ENCODE results near the gene PACS2. TPM values are rescaled to one million over a fixed set of nuclear protein-coding genes. Genes with fewer than 3 reads are reported as not detected.
"Not testable (repeated sequence)": the region's sequence is repeated elsewhere in the genome, so short reads cannot be mapped to it uniquely, and the experiment has no call there.

The PACS2 gene
- total and polyA plus RNA-seq, 5 donors from 2014 or later, result 0.72 to 64.0 (median 2.1) TPM

GRCh38 chr14:105292826-105293711 is 21.5 kb upstream of the PACS2 start:
- ATAC-seq (ENCODE audit: low read depth in 2 of 2) (no peak), DNase-seq (peak in 1 of 3 donors; percentile 51)
- H3K27ac Mint-ChIP-seq, result peak overlapping the region in 1 of 3 donors; percentile 36
- H3K27me3 Mint-ChIP-seq, result peaks cover 5% of the 10 kb centered on the region
- Histone ChIP-seq H3K4me1 (ENCODE audit: control insufficient read depth, insufficient read depth, low read length, poor library complexity, severe bottlenecking) (peaks cover 21% of the 10 kb centered on the region), H3K27me3 (ENCODE audit: control insufficient read depth, insufficient read depth, low read length) (no peaks in the 10 kb centered on the region), H3K36me3 (ENCODE audit: control insufficient read depth, insufficient read depth, low read length) (no peaks in the 10 kb centered on the region), H3K9me3 (ENCODE audit: control insufficient read depth in 2 of 2, low read length in 2 of 2) (no peaks in the 10 kb centered on the region), H3K27ac (ENCODE audit: insufficient read depth, low read length, poor library complexity, severe bottlenecking) (peak overlapping the region; percentile 14), H3K4me3 (ENCODE audit: low read depth, low read length) (no peak overlapping the region)
- no peaks in the 10 kb centered on the region for H3K9me3 Mint-ChIP-seq
- no peaks in the 10 kb centered on the region for H3K36me3 Mint-ChIP-seq
- H3K4me3 Mint-ChIP-seq, result peak overlapping the region in 1 of 4 donors; percentile 52
- peaks cover 9 to 42% (median 11%) of the 10 kb centered on the region in 4 donors for H3K4me1 Mint-ChIP-seq

- Histone ChIP-seq H3K4me1 (ENCODE audit: control insufficient read depth, insufficient read depth, low read length, poor library complexity, severe bottlenecking) (peaks cover 29% of the 10 kb centered on the region), H3K9me3 (ENCODE audit: control insufficient read depth in 2 of 2, low read length in 2 of 2) (no peaks in the 10 kb centered on the region), H3K27me3 (ENCODE audit: control insufficient read depth, insufficient read depth, low read length) (no peaks in the 10 kb centered on the region), H3K4me3 (ENCODE audit: low read depth, low read length) (no peak overlapping the region), H3K27ac (ENCODE audit: insufficient read depth, low read length, poor library complexity, severe bottlenecking) (peak overlapping the region; percentile 42), H3K36me3 (ENCODE audit: control insufficient read depth, insufficient read depth, low read length) (no peaks in the 10 kb centered on the region)
- H3K9me3 Mint-ChIP-seq, result no peaks in the 10 kb centered on the region
- H3K4me3 Mint-ChIP-seq, result peak overlapping the region; percentile 36 to 81 (median 58)
- no peaks in the 10 kb centered on the region for H3K36me3 Mint-ChIP-seq
- DNase-seq, result peak in 2 of 3 donors; percentile 37 to 75
- H3K27me3 Mint-ChIP-seq, result peaks cover under 1% of the 10 kb centered on the region
- peaks cover 12 to 53% (median 18%) of the 10 kb centered on the region in 4 donors for H3K4me1 Mint-ChIP-seq
- H3K27ac Mint-ChIP-seq, result peak overlapping the region in 2 of 3 donors; percentile 75 to 88
- ATAC-seq (ENCODE audit: low read depth in 2 of 2), result peak; percentile 85 to 88
These were observed 20.4 kb upstream of the PACS2 start for GRCh38 chr14:105294142-105294597.

GRCh38 chr14:105297311-105297710 is 17.2 kb upstream of the PACS2 start:
- H3K27me3 ChIP-seq (ENCODE audit: control insufficient read depth, insufficient read depth, low read length); H3K27ac ChIP-seq (ENCODE audit: insufficient read depth, low read length, poor library complexity, severe bottlenecking); H3K27me3 Mint-ChIP-seq; H3K36me3 ChIP-seq (ENCODE audit: control insufficient read depth, insufficient read depth, low read length); H3K9me3 Mint-ChIP-seq; H3K9me3 ChIP-seq (ENCODE audit: control insufficient read depth in 2 of 2, low read length in 2 of 2); DNase-seq; H3K4me3 ChIP-seq (ENCODE audit: low read depth, low read length); ATAC-seq (ENCODE audit: low read depth in 2 of 2); H3K36me3 Mint-ChIP-seq: not testable (repeated sequence)
- H3K4me3 Mint-ChIP-seq, result peak overlapping the region; percentile 29 to 58 (median 50)
- H3K4me1 ChIP-seq (ENCODE audit: control insufficient read depth, insufficient read depth, low read length, poor library complexity, severe bottlenecking), result peaks cover 44% of the 10 kb centered on the region
- H3K27ac Mint-ChIP-seq, result peak overlapping the region in 1 of 3 donors; percentile 43
- H3K4me1 Mint-ChIP-seq, result peaks cover 12 to 59% (median 27%) of the 10 kb centered on the region in 4 donors

- Histone ChIP-seq H3K27me3 (ENCODE audit: control insufficient read depth, insufficient read depth, low read length) (no peaks in the 10 kb centered on the region), H3K36me3 (ENCODE audit: control insufficient read depth, insufficient read depth, low read length) (no peaks in the 10 kb centered on the region), H3K9me3 (ENCODE audit: control insufficient read depth in 2 of 2, low read length in 2 of 2) (no peaks in the 10 kb centered on the region), H3K27ac (ENCODE audit: insufficient read depth, low read length, poor library complexity, severe bottlenecking) (peak overlapping the region; percentile 86), H3K4me3 (ENCODE audit: low read depth, low read length) (peak overlapping the region; percentile 63), H3K4me1 (ENCODE audit: control insufficient read depth, insufficient read depth, low read length, poor library complexity, severe bottlenecking) (peaks cover 24% of the 10 kb centered on the region)
- Mint-ChIP-seq H3K27me3 (no peaks in the 10 kb centered on the region), H3K9me3 (no peaks in the 10 kb centered on the region), H3K36me3 (no peaks in the 10 kb centered on the region), H3K4me3 (peak overlapping the region; percentile 83 to 97 (median 90)), H3K4me1 (peaks cover 4 to 48% (median 29%) of the 10 kb centered on the region in 4 donors), H3K27ac (peak overlapping the region; percentile 68 to 92 (median 91))
- DNase-seq (peak; percentile 16 to 41 (median 32)), ATAC-seq (ENCODE audit: low read depth in 2 of 2) (no peak)
These were observed 14.7 kb upstream of the PACS2 start for GRCh38 chr14:105299654-105300541.

- DNase-seq, result peak; percentile 97 to 98 (median 97)
- H3K4me3 ChIP-seq (ENCODE audit: low read depth, low read length), result peak within 1 kb of the TSS; percentile 63
- peak within 1 kb of the TSS; percentile 83 to 97 (median 92) for H3K4me3 Mint-ChIP-seq
- no peaks in the 10 kb centered on the region for H3K36me3 Mint-ChIP-seq
- no peaks in the 10 kb centered on the region for H3K27me3 ChIP-seq (ENCODE audit: control insufficient read depth, insufficient read depth, low read length)
- no peaks in the 10 kb centered on the region for H3K36me3 ChIP-seq (ENCODE audit: control insufficient read depth, insufficient read depth, low read length)
- peaks cover 4 to 53% (median 31%) of the 10 kb centered on the region in 4 donors for H3K4me1 Mint-ChIP-seq
- peak; percentile 89 to 93 for ATAC-seq (ENCODE audit: low read depth in 2 of 2)
- H3K9me3 ChIP-seq (ENCODE audit: control insufficient read depth in 2 of 2, low read length in 2 of 2), result no peaks in the 10 kb centered on the region
- H3K4me1 ChIP-seq (ENCODE audit: control insufficient read depth, insufficient read depth, low read length, poor library complexity, severe bottlenecking), result peaks cover 31% of the 10 kb centered on the region
- peak within 1 kb of the TSS; percentile 86 for H3K27ac ChIP-seq (ENCODE audit: insufficient read depth, low read length, poor library complexity, severe bottlenecking)
- H3K27ac Mint-ChIP-seq, result peak within 1 kb of the TSS; percentile 92 to 95 (median 92)
- no peaks in the 10 kb centered on the region for H3K27me3 Mint-ChIP-seq
- no peaks in the 10 kb centered on the region for H3K9me3 Mint-ChIP-seq
These were observed 13.9 kb upstream of the PACS2 start, which contains the start of gene BRF1 for GRCh38 chr14:105300542-105301102. BRF1 (minus strand) TSS chr14:105301001; CDS start chr14:105300629, 372 bp downstream.

GRCh38 chr14:105301103-105301914 is 13.2 kb upstream of the PACS2 start:
- Mint-ChIP-seq H3K9me3 (no peaks in the 10 kb centered on the region), H3K36me3 (no peaks in the 10 kb centered on the region), H3K4me3 (peak overlapping the region; percentile 81 to 96 (median 92)), H3K27me3 (no peaks in the 10 kb centered on the region), H3K27ac (peak overlapping the region; percentile 88 to 95 (median 92)), H3K4me1 (peaks cover 4 to 53% (median 31%) of the 10 kb centered on the region in 4 donors)
- Histone ChIP-seq H3K36me3 (ENCODE audit: control insufficient read depth, insufficient read depth, low read length) (no peaks in the 10 kb centered on the region), H3K9me3 (ENCODE audit: control insufficient read depth in 2 of 2, low read length in 2 of 2) (no peaks in the 10 kb centered on the region), H3K27ac (ENCODE audit: insufficient read depth, low read length, poor library complexity, severe bottlenecking) (peak overlapping the region; percentile 86), H3K4me1 (ENCODE audit: control insufficient read depth, insufficient read depth, low read length, poor library complexity, severe bottlenecking) (peaks cover 32% of the 10 kb centered on the region), H3K4me3 (ENCODE audit: low read depth, low read length) (no peak overlapping the region), H3K27me3 (ENCODE audit: control insufficient read depth, insufficient read depth, low read length) (no peaks in the 10 kb centered on the region)
- ATAC-seq (ENCODE audit: low read depth in 2 of 2) (peak; percentile 80 to 81), DNase-seq (peak; percentile 93 to 98 (median 97))

All from CD4-positive, CD25-positive, alpha-beta regulatory T cell (primary cell).